ENCODE data around the gene AFDN.

AFDN gene

GRCh38 chr6:167917551-167918154, 90.9 kb downstream of the AFDN start:
- H3K4me3 ChIP-seq (ENCODE audit: low read depth, low read length), result no peak overlapping the region

GRCh38 chr6:167918548-167919278, 92.0 kb downstream of the AFDN start:
- H3K4me3 ChIP-seq (ENCODE audit: low read depth, low read length), result no peak overlapping the region

- no peak overlapping the region for H3K4me3 ChIP-seq (ENCODE audit: low read depth, low read length)
Measured at GRCh38 chr6:167919349-167919748, 92.6 kb downstream of the AFDN start.

GRCh38 chr6:167920165-167920564, 93.5 kb downstream of the AFDN start:
- no peak overlapping the region for H3K4me3 ChIP-seq (ENCODE audit: low read depth, low read length)

- no peak overlapping the region for H3K4me3 ChIP-seq (ENCODE audit: low read depth, low read length)
Measured at GRCh38 chr6:167921831-167922230, 95.1 kb downstream of the AFDN start.

- no peak overlapping the region for H3K4me3 ChIP-seq (ENCODE audit: low read depth, low read length)
Measured at GRCh38 chr6:167925026-167925425, 98.3 kb downstream of the AFDN start.

GRCh38 chr6:167927246-167927645, 100.5 kb downstream of the AFDN start:
- no peak overlapping the region for H3K4me3 ChIP-seq (ENCODE audit: low read depth, low read length)

GRCh38 chr6:167928111-167928510, 101.4 kb downstream of the AFDN start:
- H3K4me3 ChIP-seq (ENCODE audit: low read depth, low read length), result no peak overlapping the region

GRCh38 chr6:167930295-167930694, 103.6 kb downstream of the AFDN start:
- H3K4me3 ChIP-seq (ENCODE audit: low read depth, low read length), result no peak overlapping the region

- H3K4me3 ChIP-seq (ENCODE audit: low read depth, low read length), result no peak overlapping the region
Measured at GRCh38 chr6:167932468-167933276, 106.0 kb downstream of the AFDN start.

GRCh38 chr6:167933290-167933689, 106.6 kb downstream of the AFDN start:
- H3K4me3 ChIP-seq (ENCODE audit: low read depth, low read length), result no peak overlapping the region

GRCh38 chr6:167933847-167934246, 107.1 kb downstream of the AFDN start:
- H3K4me3 ChIP-seq (ENCODE audit: low read depth, low read length), result no peak overlapping the region

GRCh38 chr6:167934426-167934864, 107.7 kb downstream of the AFDN start:
- H3K4me3 ChIP-seq (ENCODE audit: low read depth, low read length), result no peak overlapping the region

GRCh38 chr6:167936051-167936450, 109.3 kb downstream of the AFDN start:
- no peak overlapping the region for H3K4me3 ChIP-seq (ENCODE audit: low read depth, low read length)

- no peak overlapping the region for H3K4me3 ChIP-seq (ENCODE audit: low read depth, low read length)
Measured at GRCh38 chr6:167937301-167937700, 110.6 kb downstream of the AFDN start.

GRCh38 chr6:167937948-167938911, 111.5 kb downstream of the AFDN start:
- H3K4me3 ChIP-seq (ENCODE audit: low read depth, low read length), result no peak overlapping the region

- no peak overlapping the region for H3K4me3 ChIP-seq (ENCODE audit: low read depth, low read length)
Measured at GRCh38 chr6:167941822-167942221, 115.1 kb downstream of the AFDN start.

GRCh38 chr6:167944130-167944529, 117.4 kb downstream of the AFDN start:
- no peak overlapping the region for H3K4me3 ChIP-seq (ENCODE audit: low read depth, low read length)

GRCh38 chr6:167946007-167946406, 119.3 kb downstream of the AFDN start:
- no peak overlapping the region for H3K4me3 ChIP-seq (ENCODE audit: low read depth, low read length)

- H3K4me3 ChIP-seq (ENCODE audit: low read depth, low read length), result no peak overlapping the region
Measured at GRCh38 chr6:167946604-167947003, 119.9 kb downstream of the AFDN start.

- no peak overlapping the region for H3K4me3 ChIP-seq (ENCODE audit: low read depth, low read length)
Measured at GRCh38 chr6:167947716-167948115, 121.0 kb downstream of the AFDN start.

Data from iPS-11a (cell line).